Heart left ventricle (tissue), 13 donors: ENCODE data around the gene MICALL2.

Experiments
- POLR2A ChIP-seq, 2 donors: fragments of 450-650 bp; IDR thresholded peaks; one replicate each; pipeline ENCODE4 v1.6.1; 2017; ENCODE audit warnings: antibody characterized with exemption in 2 of 2, mild to moderate bottlenecking in 2 of 2, moderate library complexity in 2 of 2
- TF ChIP-seq, protein P1 (sequence below), 12 donors: fragments of 200-600 bp; sonication (generic) in 4 of 12; IDR thresholded peaks; one replicate each; pipeline versions ENCODE4 v1.5.0 to v1.8.0; 2018 to 2022; ENCODE audit warnings: antibody characterized with exemption in 12 of 12, mild to moderate bottlenecking in 5 of 12
- donor health status: ischemic (EF 13 %, LVEDD 7.1; RV severe dilation, severe dysfunction).
- donor health status: DM: no; HTN: yes; CAD: no.
- donor health status: DM: no; HTN: no; CAD: no.
- donor health status: ischemic (EF 25% LVEDD 6.9; RV normal size, moderate dysfunction).
- donor health status: ischemic (EF 25% LVEDD 5.7; RV mildly dilated, moderate dysfunction).
- donor health status: ischemic (EF 35%, LVEDD 5.7; RV mildly dilated, moderate dysfunction).
- donor health status: nonischemic (EF 11% LVEDD 7.7; RV severe dilation, severe dysfunction).
- donor health status: DM: yes; HTN: yes; CAD: no.
- donor health status: PGD.
- donor health status: ischemic (EF 29% LVEDD 5.4; RV normal size, mild dysfunction).
- donor health status: nonischemic (EF 23%, LVEDD 6.1; RV moderate dilation, normal function).

DNA sequence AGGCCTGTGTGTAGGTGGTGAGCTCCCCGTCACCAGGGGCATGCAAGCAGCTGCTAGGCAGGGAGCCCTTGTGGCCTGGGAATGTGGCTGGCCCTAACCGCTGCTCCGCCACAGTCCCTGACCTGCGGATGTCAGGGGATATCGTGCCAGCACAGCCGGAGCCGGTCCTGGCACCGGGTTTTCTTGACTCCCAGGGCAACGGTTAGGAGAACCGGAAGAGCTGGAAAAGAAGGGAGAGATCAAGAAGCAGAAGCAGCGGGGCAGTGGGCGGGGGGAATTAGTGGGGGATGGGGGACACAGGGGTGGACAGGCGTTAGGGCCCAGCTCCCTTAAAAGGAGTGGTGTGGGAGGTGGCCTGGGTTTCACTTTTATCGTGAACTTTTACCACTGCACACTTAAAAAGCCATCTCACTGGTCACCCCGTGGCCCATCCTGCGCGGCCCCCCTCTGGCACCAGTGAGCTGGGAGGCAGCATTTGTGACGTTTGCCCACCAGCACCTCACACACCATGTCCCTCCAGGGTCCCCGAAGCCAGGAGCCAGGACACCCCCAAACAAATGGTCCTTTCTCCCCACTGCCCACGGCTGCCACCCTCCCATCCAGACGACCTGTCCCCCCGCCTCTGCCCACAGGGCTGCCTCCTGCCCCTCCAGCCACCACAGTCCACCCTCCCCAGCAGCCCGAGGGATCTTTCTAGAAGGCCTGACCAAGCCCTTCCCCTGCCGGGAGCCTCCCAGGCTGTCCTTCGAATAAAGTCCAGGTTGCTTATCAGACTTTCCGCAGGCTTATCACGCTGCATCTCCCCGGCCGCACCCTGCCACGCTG lies 1.8 kb upstream of the MICALL2 start:
- TF ChIP-seq, protein P1, sequence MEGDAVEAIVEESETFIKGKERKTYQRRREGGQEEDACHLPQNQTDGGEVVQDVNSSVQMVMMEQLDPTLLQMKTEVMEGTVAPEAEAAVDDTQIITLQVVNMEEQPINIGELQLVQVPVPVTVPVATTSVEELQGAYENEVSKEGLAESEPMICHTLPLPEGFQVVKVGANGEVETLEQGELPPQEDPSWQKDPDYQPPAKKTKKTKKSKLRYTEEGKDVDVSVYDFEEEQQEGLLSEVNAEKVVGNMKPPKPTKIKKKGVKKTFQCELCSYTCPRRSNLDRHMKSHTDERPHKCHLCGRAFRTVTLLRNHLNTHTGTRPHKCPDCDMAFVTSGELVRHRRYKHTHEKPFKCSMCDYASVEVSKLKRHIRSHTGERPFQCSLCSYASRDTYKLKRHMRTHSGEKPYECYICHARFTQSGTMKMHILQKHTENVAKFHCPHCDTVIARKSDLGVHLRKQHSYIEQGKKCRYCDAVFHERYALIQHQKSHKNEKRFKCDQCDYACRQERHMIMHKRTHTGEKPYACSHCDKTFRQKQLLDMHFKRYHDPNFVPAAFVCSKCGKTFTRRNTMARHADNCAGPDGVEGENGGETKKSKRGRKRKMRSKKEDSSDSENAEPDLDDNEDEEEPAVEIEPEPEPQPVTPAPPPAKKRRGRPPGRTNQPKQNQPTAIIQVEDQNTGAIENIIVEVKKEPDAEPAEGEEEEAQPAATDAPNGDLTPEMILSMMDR (IDR thresholded peaks at IDR 0.05), result no peak
- TF ChIP-seq POLR2A (IDR thresholded peaks at IDR 0.05), result no peak
